PC-9 (cell line): ENCODE results near the gene SIRT2. TPM values are rescaled to one million over a fixed set of nuclear protein-coding genes. Genes with fewer than 3 reads are reported as not detected.

Experiments used
- Bru-seq: library from RNA; stranded (reverse); fragments of 400-500 nt; gene quantifications from one replicate; lab custom pipeline; 2021; lab: Mats Ljungman, UMichigan
- BruChase-seq, 2 experiments: library from RNA; stranded (reverse); fragments of 400-500 nt; gene quantifications; one replicate each; lab custom pipeline; 2021; lab: Mats Ljungman, UMichigan
- BruUV-seq: library from RNA; stranded (reverse); fragments of 400-500 nt; replicated peaks from 2 replicates; lab custom pipeline; 2021; lab: Mats Ljungman, UMichigan
- CTCF ChIA-PET: fragments of 300-600 bp; sonication (Branson Sonifier 250); formaldehyde crosslinking; loops from one replicate; lab custom pipeline; 2022; ENCODE audit warnings: antibody characterized with exemption; lab: Charles Lee
- POLR2A ChIA-PET: fragments of 300-600 bp; sonication (Branson Sonifier 250); formaldehyde crosslinking; loops from one replicate; lab custom pipeline; 2022; ENCODE audit warnings: antibody characterized with exemption; ENCODE audit not compliant: unreplicated experiment; lab: Charles Lee
- DNase-seq, 2 experiments: peaks; one replicate each; pipeline versions ENCODE4 v3.0.0 to v3.0.0-alpha.2; 2015 to 2022; ENCODE audit warnings: mixed read lengths in 1 of 2
- H2AFZ ChIP-seq: fragments of 200-600 bp; sonication (generic); 2 replicates; pipeline ENCODE4 v1.8.1; 2017; ENCODE audit warnings: antibody characterized with exemption
- H3F3A ChIP-seq: fragments of 200-600 bp; sonication (generic); 2 replicates; pipeline ENCODE4 v1.8.1; 2017; ENCODE audit warnings: antibody characterized with exemption, mild to moderate bottlenecking, low read depth; ENCODE audit not compliant: insufficient read depth
- H3K27ac ChIP-seq: fragments of 200-600 bp; sonication (generic); 2 replicates; pipeline ENCODE4 v1.6.1; 2016; ENCODE audit warnings: mixed run types
- H3K27me3 ChIP-seq: fragments of 200-600 bp; sonication (generic); 2 replicates; pipeline ENCODE4 v1.6.1; 2016; ENCODE audit warnings: low read depth, mixed run types; ENCODE audit not compliant: insufficient read depth
- H3K36me3 ChIP-seq: fragments of 200-600 bp; sonication (generic); 2 replicates; pipeline ENCODE4 v1.6.1; 2016; ENCODE audit warnings: low read depth, mixed run types
- H3K4me1 ChIP-seq: fragments of 200-600 bp; sonication (generic); replicated peaks from 2 replicates; pipeline ENCODE4 v1.6.1; 2016; ENCODE audit warnings: mixed run types; ENCODE audit not compliant: insufficient read depth
- H3K4me2 ChIP-seq: fragments of 200-600 bp; sonication (generic); 2 replicates; pipeline ENCODE4 v1.6.1; 2017; ENCODE audit warnings: mixed run types
- H3K4me3 ChIP-seq: fragments of 200-600 bp; sonication (generic); 2 replicates; pipeline ENCODE4 v1.6.1; 2016; ENCODE audit warnings: mixed run types
- H3K79me2 ChIP-seq: fragments of 200-600 bp; sonication (generic); 2 replicates; pipeline ENCODE4 v1.6.1; 2017; ENCODE audit warnings: low read depth, mixed run types
- H3K9me2 ChIP-seq: fragments of 200-600 bp; sonication (generic); 2 replicates; pipeline ENCODE4 v1.8.1; 2017; ENCODE audit warnings: mild to moderate bottlenecking; ENCODE audit not compliant: insufficient read depth
- H3K9me3 ChIP-seq: fragments of 200-600 bp; sonication (generic); 2 replicates; pipeline ENCODE4 v1.8.1; 2016; ENCODE audit warnings: low read depth; ENCODE audit not compliant: insufficient read depth
- H4K20me1 ChIP-seq: fragments of 200-600 bp; sonication (generic); 2 replicates; pipeline ENCODE4 v1.8.1; 2017; ENCODE audit not compliant: insufficient read depth
- EZH2 ChIP-seq: fragments of 200-600 bp; sonication (generic); IDR thresholded peaks from 2 replicates; pipeline ENCODE4 v1.8.0; 2017; ENCODE audit warnings: antibody characterized with exemption, low read depth
- intact Hi-C: fragments of 100-400 bp; cut with micrococcal nuclease; formaldehyde crosslinking; loops from one replicate; pipeline ENCODE4 v1.10.0; 2022; ENCODE audit not compliant: unreplicated experiment
- long read RNA-seq: library from polyadenylated mRNA; stranded (forward); transcript quantifications from one replicate; pipeline ENCODE4 v2.0.0, GENCODE V29; 2022
- total RNA-seq: library from RNA; stranded (reverse); gene quantifications from 2 replicates; pipeline ENCODE4 v1.2.3, GENCODE V29; 2021
- TF ChIP-seq, protein P1 (sequence below): fragments of 200-600 bp; sonication (generic); conservative IDR thresholded peaks from 2 replicates; pipeline ENCODE4 v1.6.1; 2017; ENCODE audit warnings: mixed run types, antibody characterized with exemption, mild to moderate bottlenecking, moderate library complexity

Gene SIRT2
- 29.6 and 32.9 TPM in 2 replicates for total RNA-seq
- Bru-seq, nascent RNA, result percentile 45 among the genes with signal in this experiment
- BruChase-seq, experiment 1, labeled RNA remaining after a 2-hour chase, result percentile 57 among the genes with signal in this experiment
- BruChase-seq, experiment 2, labeled RNA remaining after a 6-hour chase, result percentile 69 among the genes with signal in this experiment
- long read RNA-seq, transcript SIRT2-204 (15 exons, 2,062 nt), result major isoform, 64 of 86 reads
- long read RNA-seq, transcript SIRT2-201 (16 exons, 2,070 nt), result minor isoform, 13 of 86 reads
- long read RNA-seq, partial matches to known transcripts, result 0 of 86 reads
- long read RNA-seq, other reads (novel, unspliced or antisense), result 9 of 86 reads

DNA sequence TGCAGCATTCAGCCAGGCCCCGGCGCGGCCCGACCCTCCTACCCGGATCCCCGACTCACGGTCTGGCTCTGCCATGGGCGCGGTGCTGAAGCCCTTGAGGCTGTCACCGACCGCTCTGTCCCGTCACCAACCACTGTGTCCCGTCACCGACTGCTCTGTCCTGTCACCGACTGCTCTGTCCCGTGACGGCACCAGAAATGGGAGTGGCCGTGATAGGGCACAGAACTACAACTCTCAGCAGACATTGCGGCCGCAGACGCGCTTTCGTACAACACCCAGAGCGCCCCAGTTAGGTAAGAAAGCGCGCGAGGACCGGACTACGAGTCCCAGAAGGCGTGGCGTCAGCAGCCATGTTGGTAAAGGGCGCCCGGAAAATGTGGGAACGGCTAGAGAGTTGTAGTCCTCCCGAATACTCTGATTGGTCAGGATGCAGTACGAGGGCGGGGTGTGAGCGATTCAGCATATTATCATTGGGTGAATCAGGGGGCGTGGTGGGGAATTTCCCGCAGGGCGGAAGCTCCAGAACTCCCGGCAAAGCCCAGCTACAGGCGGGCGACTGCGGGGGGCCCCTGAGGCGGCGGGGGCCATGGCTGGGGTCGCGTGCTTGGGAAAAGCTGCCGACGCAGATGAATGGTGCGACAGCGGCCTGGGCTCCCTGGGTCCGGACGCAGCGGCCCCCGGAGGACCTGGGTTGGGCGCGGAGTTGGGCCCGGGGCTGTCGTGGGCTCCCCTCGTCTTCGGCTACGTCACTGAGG, at the start of gene SIRT2, which contains the start of gene NFKBIB:
SIRT2 (minus strand) TSS at position 172 of the 755 bp plus-strand sequence; CDS start at position 75, 97 bp downstream.
NFKBIB (plus strand) TSS at position 523 of the 755 bp plus-strand sequence; CDS start at position 587, 64 bp downstream.
- Histone ChIP-seq H3K4me1 (peaks cover 16% of the 10 kb centered on the region), H4K20me1 (no peaks in the 10 kb centered on the region), H3K9me2 (no peaks in the 10 kb centered on the region), H3K27me3 (no peaks in the 10 kb centered on the region), H3K36me3 (no peaks in the 10 kb centered on the region), H2AFZ (peak within 1 kb of the TSS; percentile 92), H3K9me3 (0 out of 2 replicates have a peak, but pooled peaks cover 3% of the 10 kb centered on the region), H3K4me3 (peak within 1 kb of the TSS; percentile 73), H3K4me2 (peak within 1 kb of the TSS; percentile 84), H3K79me2 (peaks cover 24% of the 10 kb centered on the region), H3F3A (no peaks in the 10 kb centered on the region), H3K27ac (peak within 1 kb of the TSS; percentile 64)
- peak; percentile 99 for DNase-seq
- ChIA-PET CTCF (no interaction called here), POLR2A (interaction anchor here (0.5 to 0.7 kb wide), 8 partner anchors 12 to 494 kb away, joined by 3 to 12 read pairs (median 4); partner anchors contain the start of gene CCER2)
- no TSS peak for BruUV-seq
- intact Hi-C loops, result loop anchor here (1.0 kb wide), 3 partner anchors 31 to 262 kb away; partner anchors contain the start of genes MRPS12 and SARS2
- TF ChIP-seq EZH2, result no peak
- TF ChIP-seq, protein P1, sequence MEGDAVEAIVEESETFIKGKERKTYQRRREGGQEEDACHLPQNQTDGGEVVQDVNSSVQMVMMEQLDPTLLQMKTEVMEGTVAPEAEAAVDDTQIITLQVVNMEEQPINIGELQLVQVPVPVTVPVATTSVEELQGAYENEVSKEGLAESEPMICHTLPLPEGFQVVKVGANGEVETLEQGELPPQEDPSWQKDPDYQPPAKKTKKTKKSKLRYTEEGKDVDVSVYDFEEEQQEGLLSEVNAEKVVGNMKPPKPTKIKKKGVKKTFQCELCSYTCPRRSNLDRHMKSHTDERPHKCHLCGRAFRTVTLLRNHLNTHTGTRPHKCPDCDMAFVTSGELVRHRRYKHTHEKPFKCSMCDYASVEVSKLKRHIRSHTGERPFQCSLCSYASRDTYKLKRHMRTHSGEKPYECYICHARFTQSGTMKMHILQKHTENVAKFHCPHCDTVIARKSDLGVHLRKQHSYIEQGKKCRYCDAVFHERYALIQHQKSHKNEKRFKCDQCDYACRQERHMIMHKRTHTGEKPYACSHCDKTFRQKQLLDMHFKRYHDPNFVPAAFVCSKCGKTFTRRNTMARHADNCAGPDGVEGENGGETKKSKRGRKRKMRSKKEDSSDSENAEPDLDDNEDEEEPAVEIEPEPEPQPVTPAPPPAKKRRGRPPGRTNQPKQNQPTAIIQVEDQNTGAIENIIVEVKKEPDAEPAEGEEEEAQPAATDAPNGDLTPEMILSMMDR, result no peak

DNA sequence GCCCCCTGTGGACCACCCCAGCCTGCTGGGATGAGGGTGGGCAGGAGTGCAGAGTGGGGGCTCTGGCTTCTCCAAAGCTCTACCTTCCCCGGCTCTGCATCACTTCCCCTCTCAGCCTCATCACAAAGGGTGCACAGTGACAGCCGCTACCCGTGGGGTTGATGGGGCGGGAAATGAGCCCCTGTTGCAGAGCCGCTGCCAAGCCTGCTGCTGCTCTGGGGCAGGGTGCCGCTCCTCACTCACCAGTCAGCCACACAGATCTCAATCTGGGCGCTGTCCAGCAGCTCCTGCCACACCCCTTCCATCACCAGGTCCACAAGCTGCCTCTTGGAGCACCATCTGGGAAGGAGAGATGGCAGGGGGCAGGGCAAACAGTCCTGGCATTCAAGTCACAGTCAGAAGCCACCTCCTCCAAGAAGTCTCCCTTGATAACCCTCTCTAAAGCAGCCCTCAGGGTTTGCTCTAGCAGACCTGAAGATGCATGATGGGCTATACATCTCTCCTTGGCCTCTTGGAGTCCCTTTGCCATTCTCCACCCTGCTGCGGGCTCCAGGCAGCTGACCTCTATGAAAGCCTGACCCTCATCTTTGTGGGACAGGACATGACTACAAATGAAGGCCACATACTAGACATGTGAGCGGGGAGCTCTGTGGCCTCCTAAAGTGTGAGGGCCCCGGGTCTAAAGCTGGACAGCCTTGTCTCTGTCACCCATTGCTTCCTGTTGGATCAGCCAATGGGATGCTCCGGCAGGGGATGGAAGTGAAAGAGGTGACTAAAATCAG, 47.0 kb upstream of the SIRT2 start:
- CTCF ChIA-PET, result no interaction called here
- POLR2A ChIA-PET, result no interaction called here
- TF ChIP-seq, protein P1, result no peak
- TF ChIP-seq EZH2, result no peak

More for the DNA sequence above, 47.0 kb upstream of the SIRT2 start:
- Histone ChIP-seq H3K27ac (no peak overlapping the region), H3K27me3 (no peaks in the 10 kb centered on the region), H3K4me1 (no peaks in the 10 kb centered on the region), H3K4me2 (no peak overlapping the region), H2AFZ (no peak overlapping the region), H3K4me3 (no peak overlapping the region), H3K9me2 (no peaks in the 10 kb centered on the region), H3K36me3 (no peaks in the 10 kb centered on the region), H3K9me3 (no peaks in the 10 kb centered on the region), H3K79me2 (no peaks in the 10 kb centered on the region), H4K20me1 (no peaks in the 10 kb centered on the region), H3F3A (peaks cover 8% of the 10 kb centered on the region)
- DNase-seq, result no peak
- no TSS peak for BruUV-seq
- intact Hi-C loops, result no loop called here
